Measurements from ENCODE around the gene SLC16A8.

- TF ChIP-seq CTCF (IDR thresholded peaks at IDR 0.05) = no peak
- no peak for TF ChIP-seq EZH2phosphoT487 (IDR thresholded peaks at IDR 0.05)
- TF ChIP-seq EZH2 (IDR thresholded peaks at IDR 0.05) = no peak
Measured at GRCh38 chr22:38088629-38089473, 4.9 kb upstream of the SLC16A8 start.
